Measurements from ENCODE around the gene PLEKHA1.

The PLEKHA1 gene

DNA sequence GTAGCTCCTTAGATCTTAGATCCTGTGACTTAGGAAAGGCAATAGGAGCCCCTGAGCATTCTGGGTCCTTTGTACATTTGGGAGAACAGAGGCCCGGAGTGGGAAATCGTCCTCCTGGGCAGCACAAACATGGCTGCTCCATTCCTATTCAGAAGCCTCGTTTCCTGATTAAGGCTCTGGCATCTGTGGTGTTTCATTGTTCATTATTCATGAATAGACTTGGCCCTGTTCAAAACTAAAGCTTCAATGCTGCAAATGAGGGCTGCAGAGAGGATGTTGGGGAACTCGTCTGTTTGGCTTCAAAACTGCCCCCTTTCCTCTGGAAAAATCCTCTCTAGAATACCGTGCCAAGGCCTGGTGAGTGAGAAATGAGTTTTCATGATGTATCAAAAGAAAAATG lies 83.4 kb downstream of the PLEKHA1 start:
- TF ChIP-seq, protein P1, sequence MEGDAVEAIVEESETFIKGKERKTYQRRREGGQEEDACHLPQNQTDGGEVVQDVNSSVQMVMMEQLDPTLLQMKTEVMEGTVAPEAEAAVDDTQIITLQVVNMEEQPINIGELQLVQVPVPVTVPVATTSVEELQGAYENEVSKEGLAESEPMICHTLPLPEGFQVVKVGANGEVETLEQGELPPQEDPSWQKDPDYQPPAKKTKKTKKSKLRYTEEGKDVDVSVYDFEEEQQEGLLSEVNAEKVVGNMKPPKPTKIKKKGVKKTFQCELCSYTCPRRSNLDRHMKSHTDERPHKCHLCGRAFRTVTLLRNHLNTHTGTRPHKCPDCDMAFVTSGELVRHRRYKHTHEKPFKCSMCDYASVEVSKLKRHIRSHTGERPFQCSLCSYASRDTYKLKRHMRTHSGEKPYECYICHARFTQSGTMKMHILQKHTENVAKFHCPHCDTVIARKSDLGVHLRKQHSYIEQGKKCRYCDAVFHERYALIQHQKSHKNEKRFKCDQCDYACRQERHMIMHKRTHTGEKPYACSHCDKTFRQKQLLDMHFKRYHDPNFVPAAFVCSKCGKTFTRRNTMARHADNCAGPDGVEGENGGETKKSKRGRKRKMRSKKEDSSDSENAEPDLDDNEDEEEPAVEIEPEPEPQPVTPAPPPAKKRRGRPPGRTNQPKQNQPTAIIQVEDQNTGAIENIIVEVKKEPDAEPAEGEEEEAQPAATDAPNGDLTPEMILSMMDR (conservative IDR thresholded peaks at IDR 0.05), result no peak
- H3K27ac ChIP-seq, result no peak overlapping the region

DNA sequence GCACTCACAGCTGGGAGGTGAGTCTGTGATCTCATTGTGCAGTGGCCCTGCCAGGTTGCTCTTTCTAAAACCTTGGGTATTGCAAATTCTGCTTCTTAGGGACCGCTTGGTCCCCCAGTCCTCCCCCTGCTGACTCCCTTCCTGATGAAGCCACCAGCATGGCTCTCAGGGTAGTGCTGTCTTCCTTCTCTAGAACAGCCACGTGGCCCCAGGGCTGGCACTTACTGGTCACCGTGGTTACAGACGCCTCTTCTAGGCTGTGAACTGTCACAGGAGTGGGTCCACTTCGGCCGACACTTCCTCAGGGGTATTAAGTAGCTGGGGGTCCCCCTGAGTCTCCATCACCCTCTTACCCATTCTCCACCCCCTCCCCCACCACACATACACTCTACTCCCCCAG lies 84.2 kb downstream of the PLEKHA1 start:
- TF ChIP-seq, protein P1 (conservative IDR thresholded peaks at IDR 0.05), result no peak
- H3K27ac ChIP-seq, result no peak overlapping the region

DNA sequence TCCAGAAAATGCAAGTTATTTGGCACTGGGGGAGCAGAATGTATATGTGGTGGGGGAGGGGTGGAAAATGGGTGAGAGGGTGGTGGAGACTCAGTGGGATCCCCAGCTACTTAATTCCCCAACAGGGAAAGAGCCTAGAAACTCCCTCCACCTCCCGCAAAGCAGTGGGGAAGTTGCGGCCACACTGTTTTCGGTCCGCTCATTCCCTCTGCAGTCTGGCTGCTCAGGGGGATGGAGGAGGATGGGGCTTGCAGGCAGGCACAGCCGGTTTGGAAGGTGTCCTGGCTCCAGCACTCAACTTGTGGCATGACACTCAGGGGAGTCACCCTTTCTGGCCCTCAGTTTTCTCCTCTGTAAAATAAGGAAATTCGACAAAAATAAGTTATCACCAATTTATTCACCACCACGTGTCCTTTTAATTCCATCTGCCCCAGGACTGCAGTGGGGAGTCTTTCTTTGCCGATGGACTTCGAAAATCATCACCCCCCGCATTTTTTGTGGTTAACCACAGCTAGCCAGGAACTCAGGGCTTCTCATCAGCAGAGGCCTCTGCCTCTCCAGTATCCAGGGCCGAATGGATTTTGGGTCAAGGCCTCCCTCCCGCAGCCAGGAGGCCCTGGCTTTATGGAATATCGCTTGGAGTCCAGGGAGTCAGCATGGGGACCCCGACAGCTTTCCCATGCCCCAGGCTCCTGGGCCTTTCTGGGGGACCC lies 85.2 kb downstream of the PLEKHA1 start:
- H3K27ac ChIP-seq, result no peak overlapping the region
- TF ChIP-seq, protein P1 (conservative IDR thresholded peaks at IDR 0.05), result no peak

DNA sequence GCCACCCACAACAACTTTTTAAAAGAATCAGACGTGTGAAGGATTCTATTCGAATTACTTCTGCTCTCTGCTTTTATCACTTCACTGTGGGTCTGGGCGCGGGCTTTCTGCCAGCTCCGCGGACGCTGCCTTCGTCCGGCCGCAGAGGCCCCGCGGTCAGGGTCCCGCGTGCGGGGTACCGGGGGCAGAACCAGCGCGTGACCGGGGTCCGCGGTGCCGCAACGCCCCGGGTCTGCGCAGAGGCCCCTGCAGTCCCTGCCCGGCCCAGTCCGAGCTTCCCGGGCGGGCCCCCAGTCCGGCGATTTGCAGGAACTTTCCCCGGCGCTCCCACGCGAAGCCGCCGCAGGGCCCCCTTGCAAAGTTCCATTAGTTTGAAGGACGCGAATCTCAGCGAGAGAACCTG lies 86.4 kb downstream of the PLEKHA1 start:
- no peak overlapping the region; the same call in 1 of the 2 replicates for H3K27ac ChIP-seq
- TF ChIP-seq, protein P1 (conservative IDR thresholded peaks at IDR 0.05), result no peak

DNA sequence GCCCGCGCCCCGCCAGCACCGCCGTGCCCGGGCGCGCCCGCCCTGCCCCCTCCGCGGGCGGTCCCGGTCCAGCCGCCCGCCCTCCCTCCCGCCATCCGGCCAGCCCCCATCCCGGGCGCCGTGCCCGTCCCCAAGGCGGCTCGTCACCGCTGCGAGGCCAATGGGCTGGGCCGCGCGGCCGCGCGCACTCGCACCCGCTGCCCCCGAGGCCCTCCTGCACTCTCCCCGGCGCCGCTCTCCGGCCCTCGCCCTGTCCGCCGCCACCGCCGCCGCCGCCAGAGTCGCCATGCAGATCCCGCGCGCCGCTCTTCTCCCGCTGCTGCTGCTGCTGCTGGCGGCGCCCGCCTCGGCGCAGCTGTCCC lies 86.8 kb downstream of the PLEKHA1 start, which contains the start of gene HTRA1:
HTRA1 (plus strand) TSS at position 187 of the 362 bp plus-strand sequence; CDS start at position 287, 100 bp downstream.
- TF ChIP-seq, protein P1 (conservative IDR thresholded peaks at IDR 0.05), result no peak
- no peak within 1 kb of the TSS; the same call in 1 of the 2 replicates for H3K27ac ChIP-seq

DNA sequence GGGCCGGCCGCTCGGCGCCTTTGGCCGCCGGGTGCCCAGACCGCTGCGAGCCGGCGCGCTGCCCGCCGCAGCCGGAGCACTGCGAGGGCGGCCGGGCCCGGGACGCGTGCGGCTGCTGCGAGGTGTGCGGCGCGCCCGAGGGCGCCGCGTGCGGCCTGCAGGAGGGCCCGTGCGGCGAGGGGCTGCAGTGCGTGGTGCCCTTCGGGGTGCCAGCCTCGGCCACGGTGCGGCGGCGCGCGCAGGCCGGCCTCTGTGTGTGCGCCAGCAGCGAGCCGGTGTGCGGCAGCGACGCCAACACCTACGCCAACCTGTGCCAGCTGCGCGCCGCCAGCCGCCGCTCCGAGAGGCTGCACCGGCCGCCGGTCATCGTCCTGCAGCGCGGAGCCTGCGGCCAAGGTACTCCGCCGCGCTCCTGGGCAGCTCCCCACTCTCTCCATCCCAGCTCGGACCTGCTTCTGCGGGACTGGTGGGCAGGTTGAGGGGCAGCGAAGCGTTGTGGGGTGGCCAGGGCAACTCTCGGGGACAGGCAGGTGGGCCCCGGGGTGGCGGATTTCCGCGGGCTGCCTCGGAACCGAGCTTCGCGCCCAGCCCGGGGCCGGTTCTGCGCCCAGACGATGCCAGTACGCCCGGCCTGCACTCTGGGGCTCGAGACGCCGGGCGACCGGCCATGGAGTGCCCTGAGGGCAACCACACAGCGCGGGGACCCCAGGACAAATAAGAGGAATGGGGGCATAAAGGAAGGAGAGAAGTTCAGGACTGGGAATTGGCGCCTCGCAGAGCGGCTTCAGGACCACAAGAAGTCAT lies 87.4 kb downstream of the PLEKHA1 start:
- TF ChIP-seq, protein P1 (conservative IDR thresholded peaks at IDR 0.05), result no peak
- H3K27ac ChIP-seq, result no peak overlapping the region; the same call in 1 of the 2 replicates

Measured in VCaP (cell line).